Tibial artery (tissue), 4 donors: Measurements from ENCODE around the gene ZNF563.

ENCODE experiments used
- DNase-seq, 2 donors: peaks; one replicate each; pipeline ENCODE4 v3.0.0-alpha.2; 2019
- H3K27ac ChIP-seq, 2 donors: fragments of 200-600 bp; sonication (generic) in 1 of 2; 1 replicate in 1 of 2; 2 replicates in 1 of 2; pipeline ENCODE4 v1.5.1; 2018 to 2019; ENCODE audit warnings: mild to moderate bottlenecking in 1 of 2
- H3K27me3 ChIP-seq, 2 donors: fragments of 200-600 bp; sonication (generic) in 1 of 2; one replicate each; pipeline versions ENCODE4 v1.5.1 to v1.6.0; 2016 to 2019
- H3K36me3 ChIP-seq, 3 donors: fragments of 200-600 bp; sonication (generic) in 2 of 3; one replicate each; pipeline ENCODE4 v1.5.1; 2016 to 2019; ENCODE audit warnings: mild to moderate bottlenecking in 2 of 3
- H3K4me1 ChIP-seq, 4 donors: fragments of 200-600 bp; sonication (generic) in 2 of 4; 1 replicate in 3 of 4; 2 replicates in 1 of 4; pipeline ENCODE4 v1.5.1; 2016 to 2019
- H3K4me3 ChIP-seq, 2 donors: fragments of 200-600 bp; sonication (generic) in 1 of 2; 1 replicate in 1 of 2; 2 replicates in 1 of 2; pipeline ENCODE4 v1.5.1; 2018 to 2019; ENCODE audit warnings: mild to moderate bottlenecking in 2 of 2
- H3K9me3 ChIP-seq, 3 donors: fragments of 200-600 bp; sonication (generic) in 1 of 3; one replicate each; pipeline ENCODE4 v1.5.1; 2016 to 2019
- intact Hi-C: fragments of 100-400 bp; cut with DNase I; formaldehyde crosslinking; loops from one replicate; pipeline ENCODE4 v1.15.0; 2023; ENCODE audit warnings: low total_unique reads
- TF ChIP-seq, protein P1 (sequence below), 2 experiments: fragments of 200-600 bp in 1 of 2; fragments of 450-650 bp in 1 of 2; IDR thresholded peaks; one replicate each; pipeline ENCODE4 v1.5.1; 2017 to 2019; ENCODE audit warnings: antibody characterized with exemption in 2 of 2, mild to moderate bottlenecking in 1 of 2, moderate library complexity in 1 of 2

The ZNF563 gene

DNA sequence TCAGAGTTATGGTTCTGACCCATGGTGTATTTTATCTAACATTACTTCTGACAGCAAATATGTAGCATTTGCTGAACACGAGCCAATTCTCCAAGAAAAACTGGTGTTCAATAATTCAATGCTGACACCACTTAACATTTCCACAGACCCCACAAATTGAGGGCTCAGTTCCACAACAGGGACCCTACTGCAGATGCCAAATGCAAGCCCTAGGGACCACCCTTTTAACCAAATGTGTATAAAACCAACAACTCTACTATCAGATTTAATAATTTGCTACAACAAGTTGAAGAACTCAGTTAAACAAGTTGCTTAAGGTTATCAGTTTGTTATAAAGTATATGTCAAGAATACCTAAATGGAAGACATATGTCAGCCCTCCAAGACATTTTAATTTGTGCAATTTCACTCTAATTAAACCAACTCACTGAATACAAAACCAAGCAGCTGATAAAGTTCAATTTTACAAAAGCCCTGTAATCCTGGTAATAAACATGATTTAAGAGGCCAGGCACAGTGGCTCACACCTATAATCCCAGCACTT lies 45.4 kb downstream of the ZNF563 start:
- intact Hi-C loops: no loop called here
- Histone ChIP-seq H3K4me3 (no peak overlapping the region), H3K36me3 (peaks cover 0 to 11% (median 6%) of the 10 kb centered on the region in 3 donors), H3K9me3 (no peaks in the 10 kb centered on the region), H3K27me3 (no peaks in the 10 kb centered on the region), H3K4me1 (peaks cover 0 to 27% (median 21%) of the 10 kb centered on the region in 4 donors), H3K27ac (no peak overlapping the region)
- TF ChIP-seq, protein P1, sequence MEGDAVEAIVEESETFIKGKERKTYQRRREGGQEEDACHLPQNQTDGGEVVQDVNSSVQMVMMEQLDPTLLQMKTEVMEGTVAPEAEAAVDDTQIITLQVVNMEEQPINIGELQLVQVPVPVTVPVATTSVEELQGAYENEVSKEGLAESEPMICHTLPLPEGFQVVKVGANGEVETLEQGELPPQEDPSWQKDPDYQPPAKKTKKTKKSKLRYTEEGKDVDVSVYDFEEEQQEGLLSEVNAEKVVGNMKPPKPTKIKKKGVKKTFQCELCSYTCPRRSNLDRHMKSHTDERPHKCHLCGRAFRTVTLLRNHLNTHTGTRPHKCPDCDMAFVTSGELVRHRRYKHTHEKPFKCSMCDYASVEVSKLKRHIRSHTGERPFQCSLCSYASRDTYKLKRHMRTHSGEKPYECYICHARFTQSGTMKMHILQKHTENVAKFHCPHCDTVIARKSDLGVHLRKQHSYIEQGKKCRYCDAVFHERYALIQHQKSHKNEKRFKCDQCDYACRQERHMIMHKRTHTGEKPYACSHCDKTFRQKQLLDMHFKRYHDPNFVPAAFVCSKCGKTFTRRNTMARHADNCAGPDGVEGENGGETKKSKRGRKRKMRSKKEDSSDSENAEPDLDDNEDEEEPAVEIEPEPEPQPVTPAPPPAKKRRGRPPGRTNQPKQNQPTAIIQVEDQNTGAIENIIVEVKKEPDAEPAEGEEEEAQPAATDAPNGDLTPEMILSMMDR (IDR thresholded peaks at IDR 0.05): no peak
- no peak for DNase-seq

- DNase-seq: no peak
- Histone ChIP-seq H3K27me3 (no peaks in the 10 kb centered on the region), H3K36me3 (peaks cover 0 to 11% (median 6%) of the 10 kb centered on the region in 3 donors), H3K27ac (no peak overlapping the region), H3K9me3 (peaks cover 0 to 4% (median 0%) of the 10 kb centered on the region in 3 donors), H3K4me1 (peaks cover 0 to 19% (median 7%) of the 10 kb centered on the region in 4 donors), H3K4me3 (no peak overlapping the region)
- intact Hi-C loops: no loop called here
- TF ChIP-seq, protein P1 (IDR thresholded peaks at IDR 0.05): no peak
These were observed 48.8 kb downstream of the ZNF563 start for GRCh38 chr19:12284631-12285030.

GRCh38 chr19:12284226-12284625 lies 49.2 kb downstream of the ZNF563 start:
- Histone ChIP-seq H3K4me1 (peaks cover 0 to 15% (median 4%) of the 10 kb centered on the region in 4 donors), H3K4me3 (no peak overlapping the region), H3K27me3 (no peaks in the 10 kb centered on the region), H3K9me3 (peaks cover 0 to 8% (median 0%) of the 10 kb centered on the region in 3 donors), H3K27ac (no peak overlapping the region), H3K36me3 (peaks cover 3 to 12% (median 6%) of the 10 kb centered on the region in 3 donors)
- no peak for DNase-seq
- TF ChIP-seq, protein P1 (IDR thresholded peaks at IDR 0.05): no peak
- intact Hi-C loops: no loop called here

DNA sequence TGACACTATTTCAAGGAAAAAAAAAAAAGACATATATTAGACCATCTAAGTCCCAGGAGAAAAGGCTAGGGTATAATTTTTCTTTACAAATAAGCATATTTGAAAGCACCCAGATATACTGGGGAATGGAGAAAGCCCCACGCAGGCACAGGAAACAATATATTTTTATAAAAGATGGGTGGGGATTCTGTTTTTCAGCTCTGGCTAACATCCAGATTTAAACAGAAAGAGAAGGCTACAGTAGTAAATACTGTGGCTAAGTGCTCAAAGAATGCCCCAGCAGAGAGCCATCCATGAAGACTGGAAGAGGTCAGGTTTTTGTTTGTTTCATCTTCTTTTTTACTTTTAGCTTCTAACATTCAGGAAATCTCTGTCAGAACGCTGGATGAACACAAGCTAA lies 54.7 kb downstream of the ZNF563 start:
- no peaks in the 10 kb centered on the region for H3K27me3 ChIP-seq
- intact Hi-C loops: no loop called here
- H3K9me3 ChIP-seq: peaks cover 0 to 64% (median 15%) of the 10 kb centered on the region in 3 donors
- no peak overlapping the region for H3K4me3 ChIP-seq
- no peak overlapping the region for H3K27ac ChIP-seq
- TF ChIP-seq, protein P1 (IDR thresholded peaks at IDR 0.05): no peak
- DNase-seq: no peak
- H3K36me3 ChIP-seq: peaks cover 37 to 49% (median 44%) of the 10 kb centered on the region in 3 donors
- no peaks in the 10 kb centered on the region for H3K4me1 ChIP-seq

DNA sequence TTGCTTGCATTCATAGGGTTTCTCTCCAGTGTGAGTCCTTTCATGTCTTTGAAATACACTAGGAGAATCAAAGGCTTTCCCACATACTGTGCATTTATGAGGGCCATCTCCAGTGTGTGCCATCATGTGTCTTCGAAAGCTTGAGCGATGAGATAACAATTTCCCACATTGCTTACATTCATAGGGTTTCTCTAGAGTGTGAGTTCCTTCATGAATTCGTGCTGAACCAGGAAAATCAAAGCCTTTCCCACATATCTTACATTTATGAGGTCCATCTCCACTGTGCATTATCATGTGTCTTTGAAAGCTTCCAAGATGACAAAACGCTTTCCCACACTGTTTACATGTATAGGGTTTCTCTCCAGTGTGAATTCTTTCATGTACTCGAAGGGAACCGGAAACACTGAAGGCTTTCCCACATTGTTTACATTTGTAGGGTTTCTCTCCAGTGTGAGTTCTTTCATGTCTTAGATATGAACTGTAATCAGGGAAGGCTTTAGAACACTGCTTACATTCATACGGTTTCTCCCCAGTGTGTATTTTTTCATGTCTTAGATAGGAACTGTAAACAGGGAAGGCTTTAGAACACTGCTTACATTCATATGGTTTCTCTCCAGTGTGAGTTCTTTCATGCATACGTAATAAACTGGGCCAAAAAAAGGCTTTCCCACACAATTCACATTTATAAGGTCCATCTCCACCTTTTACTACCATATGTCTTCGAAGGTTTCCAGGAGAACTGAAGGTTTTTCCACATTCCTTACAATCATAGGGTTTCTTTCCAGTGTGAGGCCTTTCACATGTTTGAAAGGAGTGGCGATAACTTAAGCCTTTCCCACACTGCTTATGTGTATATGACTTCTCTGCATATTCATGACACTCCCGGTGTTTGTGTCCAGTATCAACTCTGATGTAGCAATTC lies 60.2 kb downstream of the ZNF563 start:
- no peaks in the 10 kb centered on the region for H3K4me1 ChIP-seq
- H3K36me3 ChIP-seq: peaks cover 75 to 89% (median 84%) of the 10 kb centered on the region in 3 donors
- H3K4me3 ChIP-seq: no peak overlapping the region
- peaks cover 0 to 100% (median 40%) of the 10 kb centered on the region in 3 donors for H3K9me3 ChIP-seq
- intact Hi-C loops: no loop called here
- TF ChIP-seq, protein P1 (IDR thresholded peaks at IDR 0.05): no peak
- no peak for DNase-seq
- no peak overlapping the region for H3K27ac ChIP-seq
- no peaks in the 10 kb centered on the region for H3K27me3 ChIP-seq
